Stimulated activated CD4-positive, alpha-beta T cell treated with anti-CD3 and anti-CD28 coated beads, Interleukin-1b, Interleukin-23, amount 100 ng/mL, for 4 hours (primary cell): ENCODE results near the gene AP3M1.

Experiments used
- DNase-seq, 2 donors: peaks; one replicate each; pipeline ENCODE4 v3.0.0-alpha.2; 2020; ENCODE audit warnings: low read depth in 2 of 2

Gene AP3M1

GRCh38 chr10:74079936-74080590 is 70.6 kb downstream of the AP3M1 start:
- no peak for DNase-seq

- no peak for DNase-seq
Observed at GRCh38 chr10:74079028-74079935, 71.3 kb downstream of the AP3M1 start.

DNA sequence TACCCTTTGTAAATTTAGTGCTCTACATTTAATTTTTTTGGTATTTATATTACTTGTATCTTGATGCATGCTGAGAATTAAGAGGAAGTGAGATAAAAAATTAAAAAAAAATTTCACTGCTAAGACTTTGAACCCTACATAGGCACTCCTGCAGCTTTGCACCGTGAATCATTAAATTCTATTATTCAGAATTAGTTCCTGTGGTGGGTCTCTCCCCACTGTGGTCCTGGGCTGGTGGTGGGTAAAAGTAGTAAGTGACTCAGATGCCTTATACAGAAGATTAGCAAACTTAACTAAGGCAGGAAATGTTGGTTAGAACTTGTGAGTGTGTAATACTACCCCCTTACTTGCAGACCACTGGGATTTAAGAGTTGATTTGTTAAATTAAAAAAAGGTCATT is 72.6 kb downstream of the AP3M1 start:
- no peak for DNase-seq

- DNase-seq, result no peak
Observed at GRCh38 chr10:74077416-74077815, 73.2 kb downstream of the AP3M1 start.

- no peak for DNase-seq
Observed at GRCh38 chr10:74076961-74077360, 73.7 kb downstream of the AP3M1 start.

DNA sequence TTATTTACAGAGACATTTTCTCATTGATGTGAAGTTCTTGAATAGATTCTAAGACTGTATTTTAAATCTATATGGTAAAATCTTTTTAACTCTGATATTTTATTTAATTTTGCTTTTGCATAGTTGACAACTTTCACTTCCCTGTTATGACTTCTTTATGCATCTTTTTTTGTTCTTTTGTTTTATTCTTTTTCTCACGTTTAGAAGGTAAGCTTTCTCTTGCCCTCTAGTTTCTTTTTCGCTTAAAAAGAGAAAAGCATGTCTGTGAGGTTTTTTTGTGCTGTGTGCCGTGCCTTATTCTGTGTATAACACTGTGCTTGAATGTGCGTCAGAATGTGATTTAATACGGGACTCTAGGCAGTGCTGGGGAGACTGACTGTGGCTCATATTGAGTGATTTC is 74.7 kb downstream of the AP3M1 start:
- DNase-seq, result no peak

GRCh38 chr10:74072503-74072902 is 78.1 kb downstream of the AP3M1 start:
- no peak for DNase-seq

- no peak for DNase-seq
Observed at GRCh38 chr10:74071157-74071556, 79.5 kb downstream of the AP3M1 start.
